Erythroblast (primary cell): Measurements from ENCODE around the gene AGAP2.

Experiments
- GATA1 ChIP-seq: IDR thresholded peaks from 2 replicates; pipeline ENCODE4 v1.6.1; 2011; ENCODE audit warnings: low read depth, mild to moderate bottlenecking, control low read depth, low read length, moderate library complexity
- POLR2A ChIP-seq: IDR thresholded peaks from 2 replicates; pipeline ENCODE4 v1.6.1; 2011; ENCODE audit warnings: mild to moderate bottlenecking, low read length

GRCh38 chr12:57754411-57755193 lies 16.1 kb upstream of the AGAP2 start, which contains the start of gene MARCHF9:
- no peak for TF ChIP-seq POLR2A
- TF ChIP-seq GATA1, result no peak
